Body of pancreas (tissue), 4 donors: ENCODE measurements around the gene RASSF8.

ENCODE experiments used
- CTCF ChIP-seq, 7 experiments: fragments of 450-650 bp in 4 of 7; fragments of 200-600 bp in 3 of 7; sonication (generic) in 3 of 7; IDR thresholded peaks; one replicate each; pipeline ENCODE4 v1.5.1; 2016 to 2019; ENCODE audit warnings: antibody characterized with exemption in 7 of 7
- POLR2A ChIP-seq, 3 donors: fragments of 450-650 bp; IDR thresholded peaks; one replicate each; pipeline ENCODE4 v1.6.1; 2016; ENCODE audit warnings: antibody characterized with exemption in 3 of 3, mild to moderate bottlenecking in 2 of 3

GRCh38 chr12:25988505-25988904 is 30.0 kb downstream of the RASSF8 start:
- no peak for TF ChIP-seq CTCF (IDR thresholded peaks at IDR 0.05)
- TF ChIP-seq POLR2A (IDR thresholded peaks at IDR 0.05): no peak
